Activated CD4-positive, alpha-beta T cell treated with anti-CD3 and anti-CD28 coated beads, Interleukin-2, amount 10 ng/mL, durations not matched to agents 7 days and 5 days (primary cell): Measurements from ENCODE around the gene DUSP28. TPM values are rescaled to one million over a fixed set of nuclear protein-coding genes. Genes with fewer than 3 reads are reported as not detected.

ENCODE experiments used
- CTCF ChIA-PET: fragments of 350-600 bp; sonication (Branson Sonifier 250); formaldehyde crosslinking; loops from one replicate; lab custom pipeline; 2021; ENCODE audit warnings: antibody characterized with exemption; lab: Charles Lee
- POLR2A ChIA-PET: fragments of 350-600 bp; sonication (Branson Sonifier 250); formaldehyde crosslinking; loops from one replicate; lab custom pipeline; 2021; ENCODE audit warnings: antibody characterized with exemption; lab: Charles Lee
- DNase-seq: peaks from one replicate; pipeline ENCODE4 v3.0.0-alpha.2; 2020
- H3K27ac Mint-ChIP-seq: one replicate; pipeline ENCODE4 v1.8.0; 2021; ENCODE audit warnings: mild to moderate bottlenecking, moderate library complexity, mixed read lengths
- H3K27me3 Mint-ChIP-seq: one replicate; pipeline ENCODE4 v1.8.0; 2021; ENCODE audit warnings: mixed read lengths
- H3K36me3 Mint-ChIP-seq: one replicate; pipeline ENCODE4 v1.8.0; 2021; ENCODE audit warnings: low read depth, mixed read lengths
- H3K4me1 Mint-ChIP-seq: one replicate; pipeline ENCODE4 v1.8.0; 2021; ENCODE audit warnings: mixed read lengths
- H3K4me3 Mint-ChIP-seq: one replicate; pipeline ENCODE4 v1.8.0; 2021; ENCODE audit warnings: mild to moderate bottlenecking, moderate library complexity, mixed read lengths
- H3K9me3 Mint-ChIP-seq: one replicate; pipeline ENCODE4 v1.8.0; 2021; ENCODE audit warnings: mixed read lengths
- total RNA-seq, 2 experiments: library from RNA; stranded (reverse); gene quantifications; one replicate each; pipeline ENCODE4 v1.2.3, GENCODE V29; 2021

The DUSP28 gene
- total RNA-seq, 2 experiments from 2014 or later: 9.6 to 11.6 TPM

DNA sequence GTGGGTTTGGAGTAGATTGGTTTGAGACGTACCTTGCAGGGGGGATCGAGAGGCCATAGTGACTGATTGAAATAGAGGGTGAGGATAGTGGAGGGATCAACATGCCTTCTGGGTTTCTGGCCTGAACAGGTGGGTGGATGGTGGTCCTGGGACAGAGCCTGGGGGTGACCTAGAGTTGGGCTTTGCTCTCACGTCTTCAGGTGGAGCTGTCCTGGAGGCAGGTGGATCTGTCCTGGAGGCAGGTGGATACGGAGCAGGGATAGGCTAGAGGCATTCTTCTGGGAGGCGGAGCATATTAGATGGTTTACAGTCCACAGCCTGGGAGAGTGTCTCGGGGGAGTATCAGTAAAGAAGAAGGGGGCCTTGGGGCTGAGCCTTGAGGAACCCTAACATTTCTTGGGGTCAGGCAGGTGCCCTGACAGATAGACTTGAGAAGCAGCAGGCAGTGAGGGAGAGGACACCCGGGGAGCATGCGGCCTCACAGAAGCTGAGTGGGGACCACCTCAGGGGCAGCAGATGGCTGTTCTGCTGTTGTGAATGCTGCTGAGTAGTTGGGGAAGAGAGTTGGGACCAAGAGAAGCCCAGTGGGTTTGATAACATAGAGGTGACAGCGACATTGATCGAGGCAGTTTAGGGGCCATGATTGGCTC lies 28.0 kb downstream of the DUSP28 start:
- peaks cover 5% of the 10 kb centered on the region for H3K36me3 Mint-ChIP-seq
- H3K27me3 Mint-ChIP-seq: no peaks in the 10 kb centered on the region
- DNase-seq: no peak
- CTCF ChIA-PET: interaction anchor here (0.8 to 6.6 kb wide), 12 partner anchors 8 to 810 kb away, joined by 3 to 67 read pairs (median 4); partner anchors contain the start of gene RNPEPL1
- peak overlapping the region; percentile 93 for H3K27ac Mint-ChIP-seq
- POLR2A ChIA-PET: no interaction called here
- H3K9me3 Mint-ChIP-seq: no peaks in the 10 kb centered on the region
- H3K4me3 Mint-ChIP-seq: peak overlapping the region; percentile 92
- peaks cover 47% of the 10 kb centered on the region for H3K4me1 Mint-ChIP-seq

DNA sequence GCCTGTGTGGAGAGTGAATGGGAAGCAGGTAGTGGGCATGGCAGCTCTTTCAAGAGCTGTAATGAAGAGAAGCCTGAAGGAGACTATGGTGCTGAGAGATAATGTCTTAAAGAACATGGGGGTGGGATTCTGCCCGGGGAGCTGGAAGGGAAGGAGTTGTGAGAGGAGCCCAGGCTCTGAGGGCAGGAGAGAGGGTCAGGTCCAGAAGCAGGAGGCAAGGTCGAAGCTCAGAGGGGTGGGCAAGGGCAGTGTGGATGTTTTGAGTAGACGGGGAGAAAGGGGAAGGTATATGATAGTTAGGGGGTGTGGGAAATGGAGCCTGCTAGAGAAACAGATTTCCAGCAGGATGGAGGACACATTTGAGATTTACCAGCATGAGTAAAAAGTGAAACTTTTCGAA lies 28.5 kb downstream of the DUSP28 start:
- H3K36me3 Mint-ChIP-seq: peaks cover 5% of the 10 kb centered on the region
- H3K27me3 Mint-ChIP-seq: no peaks in the 10 kb centered on the region
- no peaks in the 10 kb centered on the region for H3K9me3 Mint-ChIP-seq
- CTCF ChIA-PET: interaction anchor here (0.6 to 6.6 kb wide), 12 partner anchors 9 to 1466 kb away, joined by 3 to 67 read pairs (median 4); partner anchors contain the start of gene RNPEPL1
- no peak overlapping the region for H3K27ac Mint-ChIP-seq
- DNase-seq: no peak
- H3K4me3 Mint-ChIP-seq: peak overlapping the region; percentile 92
- POLR2A ChIA-PET: no interaction called here
- peaks cover 43% of the 10 kb centered on the region for H3K4me1 Mint-ChIP-seq

DNA sequence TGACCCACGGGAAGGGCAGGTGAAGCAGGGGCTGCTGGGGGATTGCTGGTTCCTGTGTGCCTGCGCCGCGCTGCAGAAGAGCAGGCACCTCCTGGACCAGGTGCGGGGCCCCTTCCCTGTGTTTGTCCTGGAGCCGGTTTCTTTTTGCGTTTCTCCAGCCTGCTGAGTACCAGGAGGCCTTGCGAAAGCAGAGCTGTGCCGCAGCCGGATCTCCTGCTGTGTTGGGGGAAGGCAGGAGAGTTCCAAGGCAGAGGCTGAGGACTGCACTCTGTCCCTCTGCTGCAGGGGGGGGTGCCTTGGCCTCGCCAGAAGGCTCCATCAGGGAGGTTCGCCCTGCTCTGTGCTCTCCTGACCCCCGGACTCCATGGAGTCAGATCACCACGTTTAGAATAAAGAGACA lies 29.2 kb downstream of the DUSP28 start:
- Mint-ChIP-seq H3K4me1 (peaks cover 39% of the 10 kb centered on the region), H3K9me3 (no peaks in the 10 kb centered on the region), H3K27ac (no peak overlapping the region), H3K36me3 (peaks cover 5% of the 10 kb centered on the region), H3K27me3 (no peaks in the 10 kb centered on the region), H3K4me3 (no peak overlapping the region)
- ChIA-PET POLR2A (no interaction called here), CTCF (interaction anchor here (0.6 to 6.6 kb wide), 8 partner anchors 8 to 738 kb away, joined by 3 to 67 read pairs (median 4); partner anchors contain the start of gene RNPEPL1)
- no peak for DNase-seq

DNA sequence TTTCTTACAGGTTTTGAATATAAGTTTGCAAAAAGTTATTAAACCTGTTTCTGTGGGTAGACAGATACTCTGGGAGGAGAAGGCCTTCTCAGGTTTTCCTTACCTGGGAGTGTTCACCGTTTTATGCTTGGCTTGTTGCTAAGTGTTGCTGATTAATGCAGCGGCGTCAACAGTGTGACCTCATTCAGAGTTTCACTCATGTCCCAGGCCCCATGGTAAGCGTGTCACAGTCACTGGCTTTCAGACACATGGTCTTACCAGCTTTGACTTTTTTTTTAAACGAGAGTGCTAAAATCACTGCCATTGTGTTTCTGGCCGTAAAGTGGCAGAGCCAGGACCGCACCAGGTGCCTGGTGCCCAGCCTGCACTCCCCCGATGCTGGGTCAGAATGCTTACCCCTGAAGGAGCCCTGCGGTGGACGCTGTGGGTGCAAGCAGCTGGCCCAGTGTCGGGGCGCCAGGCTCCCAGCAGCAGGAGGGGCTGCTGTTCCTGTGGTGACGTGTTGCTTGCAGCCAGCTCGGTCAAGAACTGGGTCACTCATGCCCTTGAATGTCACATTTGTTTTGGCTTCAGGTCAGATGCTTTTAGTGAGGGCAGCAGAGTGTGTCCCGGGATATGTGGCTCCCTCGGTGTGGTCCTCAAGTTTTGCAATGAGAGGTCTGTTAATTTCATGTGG lies 29.8 kb downstream of the DUSP28 start:
- peaks cover 5% of the 10 kb centered on the region for H3K36me3 Mint-ChIP-seq
- no peak overlapping the region for H3K27ac Mint-ChIP-seq
- H3K4me1 Mint-ChIP-seq: peaks cover 33% of the 10 kb centered on the region
- no peaks in the 10 kb centered on the region for H3K9me3 Mint-ChIP-seq
- ChIA-PET POLR2A (no interaction called here), CTCF (interaction anchor here (1.5 to 6.6 kb wide), 3 partner anchors 10 to 24 kb away, joined by 3 to 67 read pairs (median 4); no protein-coding TSS in a partner anchor)
- no peaks in the 10 kb centered on the region for H3K27me3 Mint-ChIP-seq
- H3K4me3 Mint-ChIP-seq: no peak overlapping the region
- no peak for DNase-seq

DNA sequence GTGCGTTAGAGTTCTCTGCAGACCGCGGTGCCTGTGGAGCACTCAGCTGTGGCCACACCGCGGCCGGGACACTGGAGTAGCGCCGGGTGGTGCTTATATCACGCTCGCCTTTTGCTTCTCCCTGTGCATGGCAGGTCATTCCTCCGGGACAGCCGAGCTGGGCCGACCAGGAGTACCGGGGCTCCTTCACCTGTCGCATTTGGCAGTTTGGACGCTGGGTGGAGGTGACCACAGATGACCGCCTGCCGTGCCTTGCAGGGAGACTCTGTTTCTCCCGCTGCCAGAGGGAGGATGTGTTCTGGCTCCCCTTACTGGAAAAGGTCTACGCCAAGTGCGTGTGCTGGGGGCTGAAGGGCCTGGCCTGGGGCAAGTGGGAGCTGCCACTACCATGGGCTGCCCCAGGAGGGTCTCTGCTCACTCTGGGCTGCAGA lies 30.5 kb downstream of the DUSP28 start:
- CTCF ChIA-PET: interaction anchor here (1.6 kb wide), 1 partner anchor 11 kb away, joined by 3 read pairs; no protein-coding TSS in a partner anchor
- DNase-seq: no peak
- Mint-ChIP-seq H3K27ac (no peak overlapping the region), H3K9me3 (no peaks in the 10 kb centered on the region), H3K36me3 (peaks cover 5% of the 10 kb centered on the region), H3K4me1 (peaks cover 28% of the 10 kb centered on the region), H3K4me3 (no peak overlapping the region), H3K27me3 (no peaks in the 10 kb centered on the region)
- POLR2A ChIA-PET: no interaction called here

- H3K9me3 Mint-ChIP-seq: no peaks in the 10 kb centered on the region
- peaks cover 24% of the 10 kb centered on the region for H3K4me1 Mint-ChIP-seq
- POLR2A ChIA-PET: no interaction called here
- no peak overlapping the region for H3K4me3 Mint-ChIP-seq
- H3K36me3 Mint-ChIP-seq: peaks cover 5% of the 10 kb centered on the region
- no peaks in the 10 kb centered on the region for H3K27me3 Mint-ChIP-seq
- H3K27ac Mint-ChIP-seq: no peak overlapping the region
- CTCF ChIA-PET: interaction anchor here (1.3 kb wide), 1 partner anchor 22 kb away, joined by 4 read pairs; the partner anchor contains the start of gene RNPEPL1
- no peak for DNase-seq
Measured at GRCh38 chr2:240591226-240591625, 31.1 kb downstream of the DUSP28 start.

GRCh38 chr2:240591784-240592183 lies 31.6 kb downstream of the DUSP28 start:
- Mint-ChIP-seq H3K9me3 (no peaks in the 10 kb centered on the region), H3K27me3 (no peaks in the 10 kb centered on the region), H3K36me3 (peaks cover 5% of the 10 kb centered on the region), H3K4me3 (no peak overlapping the region), H3K27ac (no peak overlapping the region), H3K4me1 (peaks cover 24% of the 10 kb centered on the region)
- ChIA-PET CTCF (interaction anchor here (1.3 kb wide), 1 partner anchor 23 kb away, joined by 4 read pairs; the partner anchor contains the start of gene RNPEPL1), POLR2A (no interaction called here)
- no peak for DNase-seq

- no peaks in the 10 kb centered on the region for H3K9me3 Mint-ChIP-seq
- no peak for DNase-seq
Measured at GRCh38 chr2:240593026-240593702, 33.0 kb downstream of the DUSP28 start.

GRCh38 chr2:240593703-240594451 lies 33.7 kb downstream of the DUSP28 start:
- no peak overlapping the region for H3K4me3 Mint-ChIP-seq
- peaks cover 6% of the 10 kb centered on the region for H3K4me1 Mint-ChIP-seq
- DNase-seq: no peak
- no peaks in the 10 kb centered on the region for H3K27me3 Mint-ChIP-seq
- ChIA-PET CTCF (interaction anchor here (1.0 to 1.4 kb wide), 2 partner anchors 14 to 19 kb away, joined by 3 to 5 read pairs; no protein-coding TSS in a partner anchor), POLR2A (no interaction called here)
- no peak overlapping the region for H3K27ac Mint-ChIP-seq
- H3K9me3 Mint-ChIP-seq: no peaks in the 10 kb centered on the region
- H3K36me3 Mint-ChIP-seq: peaks cover 5% of the 10 kb centered on the region

More at GRCh38 chr2:240593026-240593702, 33.0 kb downstream of the DUSP28 start:
- Mint-ChIP-seq H3K4me3 (no peak overlapping the region), H3K27me3 (no peaks in the 10 kb centered on the region), H3K36me3 (peaks cover 5% of the 10 kb centered on the region), H3K4me1 (peaks cover 13% of the 10 kb centered on the region), H3K27ac (no peak overlapping the region)
- ChIA-PET CTCF (interaction anchor here (1.0 to 1.4 kb wide), 2 partner anchors 13 to 20 kb away, joined by 3 to 5 read pairs; no protein-coding TSS in a partner anchor), POLR2A (no interaction called here)

- DNase-seq: no peak
- Mint-ChIP-seq H3K4me1 (peaks cover 3% of the 10 kb centered on the region), H3K9me3 (no peaks in the 10 kb centered on the region), H3K4me3 (no peak overlapping the region), H3K27ac (no peak overlapping the region), H3K27me3 (no peaks in the 10 kb centered on the region), H3K36me3 (peaks cover 6% of the 10 kb centered on the region)
- ChIA-PET CTCF (interaction anchor here (1.3 to 1.7 kb wide), 3 partner anchors 8 to 32 kb away, joined by 3 to 7 read pairs (median 4); partner anchors contain the start of gene CAPN10), POLR2A (no interaction called here)
Measured at GRCh38 chr2:240594511-240595380, 34.6 kb downstream of the DUSP28 start.

DNA sequence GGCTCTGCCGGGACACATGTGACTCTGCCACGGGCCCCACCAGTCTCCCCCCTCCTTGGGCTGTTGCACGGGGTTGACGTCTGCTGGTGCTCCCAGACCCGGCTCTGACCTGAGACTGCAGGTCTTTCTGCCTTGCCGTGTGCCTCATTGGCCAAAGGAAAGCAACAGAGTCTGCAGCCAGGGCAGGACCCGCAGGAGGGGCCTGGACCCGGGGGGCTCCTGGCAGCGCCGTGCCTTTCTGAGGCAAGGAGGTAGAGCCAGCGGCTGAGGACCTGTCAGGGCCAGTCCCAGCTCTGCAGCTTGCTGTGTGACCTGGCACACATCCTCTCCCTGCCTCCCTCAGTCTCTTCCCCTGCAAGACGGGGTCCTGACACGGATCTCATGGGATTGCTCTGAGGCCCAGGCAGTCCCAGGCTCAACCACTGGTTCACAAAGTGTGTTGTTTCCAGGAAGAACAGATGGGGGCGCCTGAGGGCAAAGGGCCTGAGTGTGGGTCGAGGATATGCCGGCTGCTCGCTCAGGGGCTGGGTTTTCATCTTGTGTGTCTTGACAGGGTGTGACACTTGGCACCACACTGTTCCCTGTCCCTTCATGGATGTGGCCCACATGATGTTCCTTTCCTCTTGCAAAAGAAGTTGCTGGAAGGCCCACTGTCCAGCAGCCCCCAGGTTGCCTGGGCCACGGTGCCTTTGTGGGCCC lies 35.4 kb downstream of the DUSP28 start:
- ChIA-PET CTCF (interaction anchor here (1.3 to 1.7 kb wide), 2 partner anchors 8 to 31 kb away, joined by 4 to 7 read pairs; partner anchors contain the start of gene CAPN10), POLR2A (no interaction called here)
- Mint-ChIP-seq H3K9me3 (no peaks in the 10 kb centered on the region), H3K4me3 (no peak overlapping the region), H3K36me3 (peaks cover 6% of the 10 kb centered on the region), H3K4me1 (peaks cover 3% of the 10 kb centered on the region), H3K27me3 (no peaks in the 10 kb centered on the region), H3K27ac (peak overlapping the region; percentile 19)
- peak; percentile 56 for DNase-seq
